ENCODE results near the gene MGAT4B. TPM values are rescaled to one million over a fixed set of nuclear protein-coding genes. Genes with fewer than 3 reads are reported as not detected.

MGAT4B gene
- total and polyA plus RNA-seq, 7 donors: 27.8 to 241 (median 56.8) TPM

DNA sequence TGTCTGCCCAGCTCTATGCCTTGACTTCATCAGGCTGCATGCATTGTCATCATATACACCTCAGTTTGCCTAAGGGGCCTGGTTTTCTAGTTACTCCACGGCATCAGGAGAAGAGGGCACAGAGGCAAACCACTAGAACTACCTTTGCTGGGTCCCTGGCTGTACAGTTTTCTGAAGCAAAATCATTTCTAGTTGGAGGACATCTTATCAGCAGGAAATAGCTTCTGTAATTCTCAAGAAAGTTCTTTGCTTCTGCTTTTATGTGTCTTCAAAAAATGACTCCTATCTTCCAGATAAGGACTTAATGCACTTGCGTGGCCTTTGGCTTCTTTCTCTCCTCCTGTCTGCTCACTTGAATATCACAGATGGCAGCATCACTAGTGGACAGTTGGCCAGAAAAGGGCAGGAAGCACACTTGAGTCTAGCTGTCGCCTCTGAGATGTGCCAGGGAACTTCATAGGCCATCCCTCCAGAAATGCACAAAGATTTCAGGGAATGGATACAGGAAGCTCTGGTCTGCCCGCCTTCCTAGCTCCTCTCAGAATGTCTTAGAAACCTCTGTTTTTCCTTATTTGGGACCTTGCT, 35.3 kb downstream of the MGAT4B start:
- H3K4me1 ChIP-seq: peaks cover 0 to 15% (median 7%) of the 10 kb centered on the region in 4 donors
- intact Hi-C loops (cut with DNase I): no loop called here
- DNase-seq: no peak
- H3K4me3 ChIP-seq: no peak overlapping the region
- no peaks in the 10 kb centered on the region for H3K9me3 ChIP-seq
- no peak overlapping the region for H3K27ac ChIP-seq
- 92 to 95% methylated on average over 4 of the region's 4 CpGs for WGBS, 2 donors
- no peak for TF ChIP-seq EP300 (IDR thresholded peaks at IDR 0.05)
- no peak for TF ChIP-seq POLR2AphosphoS5 (IDR thresholded peaks at IDR 0.05)
- TF ChIP-seq CTCF (IDR thresholded peaks at IDR 0.05): no peak
- TF ChIP-seq POLR2A (IDR thresholded peaks at IDR 0.05): no peak
- peaks cover 29 to 96% (median 72%) of the 10 kb centered on the region in 4 donors for H3K36me3 ChIP-seq
- no peaks in the 10 kb centered on the region for H3K27me3 ChIP-seq

- no peak overlapping the region for H3K4me3 ChIP-seq
- no peaks in the 10 kb centered on the region for H3K27me3 ChIP-seq
- H3K27ac ChIP-seq: no peak overlapping the region
- 85 to 96% methylated on average over 5 of the region's 5 CpGs for WGBS, 2 donors
- H3K4me1 ChIP-seq: peaks cover 0 to 32% (median 23%) of the 10 kb centered on the region in 4 donors
- TF ChIP-seq EP300 (IDR thresholded peaks at IDR 0.05) (no peak), POLR2AphosphoS5 (IDR thresholded peaks at IDR 0.05) (no peak)
- no peak for DNase-seq
- no peaks in the 10 kb centered on the region for H3K9me3 ChIP-seq
- peaks cover 36 to 93% (median 66%) of the 10 kb centered on the region in 4 donors for H3K36me3 ChIP-seq
- intact Hi-C loops (cut with DNase I): no loop called here
Measured at GRCh38 chr5:179769796-179770195, 36.9 kb downstream of the MGAT4B start.

DNA sequence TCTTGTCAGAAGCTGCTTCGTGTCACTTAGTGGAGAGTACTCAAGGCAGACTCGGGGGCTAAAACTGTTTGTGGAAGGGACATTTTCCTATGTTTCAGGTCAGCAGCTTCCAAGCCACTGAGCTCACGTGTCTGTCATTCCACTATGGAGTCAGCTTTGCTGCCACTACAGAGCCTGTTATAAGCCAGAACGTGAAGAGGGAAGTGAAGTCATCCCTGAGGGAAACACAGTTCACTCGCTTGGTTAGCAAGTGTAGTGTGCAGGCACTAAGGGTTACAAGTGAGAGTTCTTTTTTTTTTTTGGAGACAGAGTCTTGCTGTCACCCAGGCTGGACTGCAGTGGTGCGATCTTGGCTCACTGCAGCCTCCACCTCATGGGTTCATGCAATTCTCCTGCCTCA, 37.4 kb downstream of the MGAT4B start:
- peaks cover 0 to 37% (median 28%) of the 10 kb centered on the region in 4 donors for H3K4me1 ChIP-seq
- TF ChIP-seq POLR2A (IDR thresholded peaks at IDR 0.05): no peak
- no peak for TF ChIP-seq EP300 (IDR thresholded peaks at IDR 0.05)
- TF ChIP-seq CTCF (IDR thresholded peaks at IDR 0.05): no peak
- TF ChIP-seq POLR2AphosphoS5 (IDR thresholded peaks at IDR 0.05): no peak
- no peaks in the 10 kb centered on the region for H3K9me3 ChIP-seq
- H3K36me3 ChIP-seq: peaks cover 36 to 87% (median 61%) of the 10 kb centered on the region in 4 donors
- intact Hi-C loops (cut with DNase I): no loop called here
- no peak overlapping the region for H3K27ac ChIP-seq
- H3K27me3 ChIP-seq: no peaks in the 10 kb centered on the region
- no peak overlapping the region for H3K4me3 ChIP-seq
- no peak for DNase-seq
- WGBS, 2 donors: 87 to 89% methylated on average over 6 of the region's 6 CpGs

- Histone ChIP-seq H3K27me3 (no peaks in the 10 kb centered on the region), H3K36me3 (peaks cover 35 to 80% (median 53%) of the 10 kb centered on the region in 4 donors), H3K4me3 (no peak overlapping the region), H3K27ac (no peak overlapping the region), H3K9me3 (no peaks in the 10 kb centered on the region), H3K4me1 (peaks cover 0 to 44% (median 36%) of the 10 kb centered on the region in 4 donors)
- intact Hi-C loops (cut with DNase I): no loop called here
- 89 to 93% methylated on average over 18 of the region's 18 CpGs for WGBS, 2 donors
- no peak for DNase-seq
- no peak for TF ChIP-seq POLR2A (IDR thresholded peaks at IDR 0.05)
- TF ChIP-seq EP300 (IDR thresholded peaks at IDR 0.05): no peak
- no peak for TF ChIP-seq CTCF (IDR thresholded peaks at IDR 0.05)
- TF ChIP-seq POLR2AphosphoS5 (IDR thresholded peaks at IDR 0.05): no peak
Measured at GRCh38 chr5:179768326-179769085, 38.2 kb downstream of the MGAT4B start.

GRCh38 chr5:179767496-179768100, 39.1 kb downstream of the MGAT4B start:
- TF ChIP-seq POLR2A (IDR thresholded peaks at IDR 0.05): no peak
- TF ChIP-seq POLR2AphosphoS5 (IDR thresholded peaks at IDR 0.05): no peak
- TF ChIP-seq EP300 (IDR thresholded peaks at IDR 0.05): no peak
- intact Hi-C loops (cut with DNase I): no loop called here
- DNase-seq: no peak
- no peaks in the 10 kb centered on the region for H3K27me3 ChIP-seq
- 92 to 93% methylated on average over 9 of the region's 9 CpGs for WGBS, 2 donors
- peaks cover 30 to 71% (median 45%) of the 10 kb centered on the region in 4 donors for H3K36me3 ChIP-seq
- H3K9me3 ChIP-seq: no peaks in the 10 kb centered on the region
- H3K27ac ChIP-seq: no peak overlapping the region
- H3K4me3 ChIP-seq: no peak overlapping the region
- H3K4me1 ChIP-seq: peaks cover 0 to 53% (median 45%) of the 10 kb centered on the region in 4 donors

Measured in sigmoid colon (tissue), 7 donors.